HG03575 (cell line): ENCODE data around the gene HMGB4.

Experiments
- ATAC-seq: cut with Tn5 transposase; IDR thresholded peaks from one replicate; pipeline ENCODE4 v1.9.1; 2021; ENCODE audit not compliant: unreplicated experiment, insufficient number of reproducible peaks, low FRiP score; ENCODE audit errors: extremely low read depth

The HMGB4 gene

DNA sequence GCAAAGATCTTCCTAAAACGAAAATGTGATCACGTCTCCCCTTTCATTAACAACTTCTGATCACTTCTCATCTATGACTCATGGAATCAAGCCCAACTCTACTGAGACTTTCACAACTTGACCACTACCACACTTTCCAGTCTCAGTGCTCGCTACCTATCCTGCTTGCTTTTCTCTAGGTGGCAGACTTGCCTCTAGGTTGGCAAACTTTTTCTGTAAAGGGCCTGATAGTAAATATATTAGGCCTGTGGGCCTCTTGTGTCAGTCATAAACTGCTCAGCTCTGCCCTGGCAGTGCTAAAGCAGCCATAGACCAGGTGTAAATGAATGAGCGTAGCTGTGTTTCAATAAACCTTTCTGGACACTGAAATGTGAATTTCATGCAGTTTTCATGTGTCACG is 21.5 kb upstream of the HMGB4 start:
- no peak for ATAC-seq

DNA sequence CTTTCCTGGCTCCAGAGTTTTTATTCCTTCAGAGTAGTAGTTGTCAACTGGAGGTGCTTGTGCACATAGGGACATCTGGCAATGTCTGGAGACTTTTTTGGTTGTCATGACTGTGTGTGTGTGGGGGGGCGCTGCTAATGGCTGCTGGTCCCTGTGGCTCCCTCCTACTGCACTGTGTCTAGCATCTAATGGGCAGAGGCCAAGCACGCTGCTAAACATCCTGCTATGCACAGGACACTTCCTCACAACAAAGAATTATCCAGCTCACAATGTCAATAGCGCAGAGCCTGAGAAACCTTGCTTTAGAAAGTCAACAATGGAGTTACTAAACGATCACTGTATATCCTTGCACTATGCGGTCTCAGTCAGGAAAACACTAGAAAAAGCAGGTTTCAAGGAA is 19.7 kb upstream of the HMGB4 start:
- no peak for ATAC-seq

DNA sequence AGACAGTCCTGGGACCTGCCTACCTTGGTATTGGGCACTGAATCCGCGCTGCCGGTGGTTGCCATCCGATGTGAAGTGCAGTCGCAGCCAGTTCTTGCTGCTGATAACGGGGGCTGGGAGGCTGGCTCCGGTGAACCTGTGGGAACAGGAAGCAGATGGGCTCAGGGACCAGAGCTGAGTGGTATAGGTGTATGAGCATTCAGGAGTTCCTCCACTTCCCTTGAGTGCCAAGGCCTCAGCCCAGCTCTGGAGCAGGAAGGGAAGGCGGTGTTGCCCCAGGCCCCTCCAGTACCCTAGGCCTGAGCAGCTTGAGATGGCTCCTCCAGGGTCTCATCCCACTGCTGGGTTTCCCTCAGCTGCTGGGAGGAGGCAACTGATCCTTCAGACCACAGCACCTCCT is 17.0 kb upstream of the HMGB4 start:
- no peak for ATAC-seq

- no peak for ATAC-seq
These were observed 15.5 kb upstream of the HMGB4 start for GRCh38 chr1:33848205-33848937.

DNA sequence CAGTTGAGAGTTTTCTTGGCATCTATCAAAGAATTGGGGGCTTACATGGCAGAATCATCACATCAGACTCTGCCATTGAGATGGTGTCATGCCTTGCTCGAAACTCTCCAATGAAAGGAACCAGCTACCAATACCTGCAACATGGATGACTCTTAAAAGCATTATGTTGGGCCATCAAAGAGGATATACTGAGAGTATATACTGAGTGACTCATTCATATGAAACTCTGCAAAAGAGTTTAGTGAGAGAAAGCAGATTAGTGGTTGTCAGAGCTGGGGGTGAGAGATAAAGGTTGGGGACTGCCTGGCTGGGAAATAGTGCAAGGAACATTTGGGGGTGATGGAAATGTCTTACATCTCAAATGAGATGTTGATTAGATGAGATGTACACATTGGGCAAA is 14.7 kb upstream of the HMGB4 start:
- ATAC-seq = no peak

DNA sequence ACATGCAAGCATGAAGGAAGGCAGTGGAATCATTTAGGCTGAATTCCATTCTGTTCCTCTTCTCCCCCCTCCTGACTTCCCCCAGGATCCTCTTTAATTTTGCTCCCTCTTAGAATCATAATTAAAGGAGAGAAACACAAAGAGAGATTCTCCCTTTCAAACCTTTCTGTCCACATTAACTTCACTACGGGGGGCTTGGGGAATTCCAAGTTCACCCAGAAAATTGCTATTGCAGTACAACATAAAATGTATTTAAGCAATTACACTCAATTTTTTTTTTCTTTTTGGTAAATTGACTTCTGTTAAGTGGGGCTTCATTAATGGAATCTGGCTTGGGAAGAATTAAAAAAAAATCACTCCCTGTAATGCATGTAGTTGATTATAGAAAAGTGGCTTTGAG is 13.4 kb upstream of the HMGB4 start:
- ATAC-seq = no peak

GRCh38 chr1:33852711-33853110 is 11.2 kb upstream of the HMGB4 start:
- ATAC-seq = no peak

GRCh38 chr1:33853431-33853830 is 10.4 kb upstream of the HMGB4 start:
- ATAC-seq = no peak

- ATAC-seq = no peak
These were observed 9.8 kb upstream of the HMGB4 start for GRCh38 chr1:33854091-33854490.

DNA sequence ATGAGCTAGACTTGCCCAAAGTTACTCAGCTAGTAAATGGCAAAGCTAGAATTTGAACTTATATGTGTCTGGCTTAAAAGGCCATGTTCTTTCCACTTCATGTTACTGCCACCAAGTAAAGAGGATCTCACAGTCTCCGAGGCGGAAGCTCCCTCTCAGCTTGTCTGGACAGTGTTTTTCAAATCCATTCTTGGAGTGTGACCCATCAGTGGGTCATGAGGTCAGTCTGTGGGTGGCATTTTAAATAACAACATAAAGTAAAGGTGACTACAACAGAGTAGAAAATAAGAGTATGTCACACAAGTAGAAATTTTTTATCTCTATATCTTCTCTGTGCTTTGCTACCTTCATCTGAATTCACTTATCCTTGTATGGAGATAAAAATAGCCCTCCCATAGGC is 3.2 kb upstream of the HMGB4 start:
- ATAC-seq = no peak

- no peak for ATAC-seq
These were observed 846 bp downstream of the HMGB4 start for GRCh38 chr1:33864460-33865389.

- ATAC-seq = no peak
These were observed 2.4 kb downstream of the HMGB4 start for GRCh38 chr1:33866281-33866680.

DNA sequence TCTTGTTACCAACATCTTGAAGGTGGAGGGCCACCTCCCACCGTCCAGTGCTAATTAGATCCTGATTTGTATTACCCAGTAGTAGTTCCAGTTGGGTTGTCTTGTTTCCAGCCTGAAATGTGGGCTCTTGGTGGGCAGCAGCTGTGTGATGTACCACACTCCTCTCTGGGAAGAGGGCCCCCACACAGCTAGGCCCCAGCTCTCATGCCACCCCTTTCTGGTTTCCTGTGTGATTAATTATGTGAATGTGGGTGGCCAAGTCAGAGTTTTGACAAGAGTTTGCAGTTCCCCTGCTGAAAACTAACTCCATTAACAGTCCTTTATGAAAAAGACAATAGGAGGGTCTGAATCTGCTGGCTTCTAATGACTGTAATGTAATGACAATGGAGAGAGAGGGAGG is 3.8 kb downstream of the HMGB4 start:
- no peak for ATAC-seq

GRCh38 chr1:33872275-33872674 is 8.4 kb downstream of the HMGB4 start:
- ATAC-seq = no peak

GRCh38 chr1:33872683-33873082 is 8.8 kb downstream of the HMGB4 start:
- no peak for ATAC-seq

- ATAC-seq = no peak
These were observed 10.8 kb downstream of the HMGB4 start for GRCh38 chr1:33874636-33875035.

DNA sequence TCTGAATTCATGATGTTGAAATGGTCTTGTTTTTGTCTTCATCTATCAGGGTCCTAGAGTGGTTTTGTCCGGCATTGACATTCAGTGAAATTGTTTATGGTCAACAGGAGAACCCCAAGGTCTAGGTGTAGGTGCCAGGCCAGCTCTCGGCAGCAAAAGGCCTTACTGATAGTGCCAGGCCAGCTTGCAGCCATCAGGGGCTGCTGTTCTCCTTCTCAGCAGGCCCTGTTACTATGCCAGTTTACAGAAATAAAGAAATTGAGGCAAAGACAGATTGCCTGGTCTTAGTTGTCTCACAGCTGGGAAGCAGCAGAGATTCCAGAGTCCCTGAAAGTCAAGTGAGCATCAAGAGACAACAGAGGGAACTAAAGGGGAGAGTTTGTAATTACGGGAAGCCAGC is 12.0 kb downstream of the HMGB4 start:
- ATAC-seq = no peak

- ATAC-seq = no peak
These were observed 13.2 kb downstream of the HMGB4 start for GRCh38 chr1:33876970-33877650.

- ATAC-seq = no peak
These were observed 14.5 kb downstream of the HMGB4 start for GRCh38 chr1:33878392-33878791.

- no peak for ATAC-seq
These were observed 16.4 kb downstream of the HMGB4 start for GRCh38 chr1:33880305-33880704.
